Stimulated activated CD8-positive, alpha-beta memory T cell treated with anti-CD3 and anti-CD28 coated beads, Interleukin-4, amount 100 ng/mL, for 48 hours (primary cell): ENCODE results near the gene C19orf53.
A peak's percentile ranks its signal among the peaks of the same experiment; 100 is the strongest.

Experiments used
- DNase-seq: peaks from one replicate; pipeline ENCODE4 v3.0.0-alpha.2; 2020

The C19orf53 gene

DNA sequence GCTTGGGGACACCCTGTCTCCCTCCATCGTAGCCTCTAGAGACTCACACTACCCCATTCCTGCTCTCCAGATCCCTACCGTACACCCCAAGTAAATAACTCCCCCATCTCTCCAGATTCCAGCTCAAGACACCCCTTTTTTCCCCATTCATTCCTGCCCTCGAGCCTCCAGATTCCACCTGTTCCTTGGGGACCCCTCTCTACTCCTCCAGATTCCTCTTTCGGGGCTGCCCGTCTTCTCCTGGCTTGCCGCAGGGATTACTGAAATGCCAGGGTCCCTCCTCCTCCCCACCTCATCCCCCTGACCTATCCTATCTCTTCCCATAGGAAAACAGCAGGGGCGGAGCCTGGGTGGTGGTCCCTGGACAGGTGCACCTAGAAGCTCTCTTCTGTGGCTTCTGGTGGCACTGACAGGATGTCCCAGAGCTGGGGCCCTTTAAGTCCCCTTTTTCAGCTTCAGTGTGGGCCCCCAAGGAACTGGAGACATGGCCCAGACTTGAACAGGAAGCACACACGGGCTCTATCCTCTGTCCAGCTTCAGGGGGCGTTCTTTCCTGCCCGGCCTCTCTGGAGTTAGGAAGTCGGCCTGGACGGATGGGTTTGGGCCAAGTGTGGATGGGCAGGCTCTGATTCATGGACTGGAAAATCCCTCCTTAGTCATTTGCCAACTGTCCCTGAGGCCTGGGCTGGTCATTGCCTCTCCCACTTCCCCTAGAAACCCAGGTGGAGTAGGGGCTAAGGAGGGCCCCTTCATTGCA lies 22.2 kb downstream of the C19orf53 start:
- no peak for DNase-seq

DNA sequence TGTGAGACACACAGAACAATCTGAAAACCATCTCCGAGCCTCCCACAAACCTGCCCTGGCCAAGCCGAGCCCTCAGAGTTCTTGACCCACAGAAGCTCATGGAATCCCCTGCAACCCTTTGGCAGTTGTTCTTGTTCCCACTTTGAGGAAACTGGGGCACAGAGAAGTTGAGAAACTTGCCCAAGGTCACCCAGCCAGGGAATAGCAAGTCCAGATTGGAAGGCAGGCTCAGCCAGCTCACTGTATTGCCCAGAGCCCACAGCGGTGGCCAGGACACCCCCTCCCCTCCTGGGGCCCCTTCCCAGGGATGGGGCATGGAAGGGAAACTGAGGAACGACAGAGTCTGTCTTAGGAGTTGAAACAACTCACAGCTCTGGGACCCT lies 22.8 kb downstream of the C19orf53 start:
- no peak for DNase-seq

- DNase-seq = no peak
Observed at GRCh38 chr19:13797870-13798269, 23.6 kb downstream of the C19orf53 start.

DNA sequence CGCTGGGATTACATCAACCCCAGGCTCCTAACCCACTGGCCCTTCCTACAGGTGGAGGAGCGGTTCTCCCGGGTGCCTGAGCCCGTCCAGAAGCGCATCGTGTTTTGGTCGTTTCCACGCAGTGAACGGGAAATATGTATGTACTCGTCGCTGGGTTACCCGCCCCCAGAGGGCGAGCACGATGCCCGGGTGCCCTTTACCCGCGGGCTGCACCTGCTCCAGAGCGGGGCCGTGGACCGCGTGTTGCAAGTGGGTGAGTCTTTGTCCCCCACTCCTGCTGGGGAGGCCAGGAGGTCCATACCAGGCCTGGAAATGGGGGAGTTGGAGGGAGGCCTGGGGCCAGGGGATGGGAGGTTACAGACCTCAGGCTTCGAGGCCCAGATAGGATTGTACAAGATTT lies 25.4 kb downstream of the C19orf53 start:
- no peak for DNase-seq

DNA sequence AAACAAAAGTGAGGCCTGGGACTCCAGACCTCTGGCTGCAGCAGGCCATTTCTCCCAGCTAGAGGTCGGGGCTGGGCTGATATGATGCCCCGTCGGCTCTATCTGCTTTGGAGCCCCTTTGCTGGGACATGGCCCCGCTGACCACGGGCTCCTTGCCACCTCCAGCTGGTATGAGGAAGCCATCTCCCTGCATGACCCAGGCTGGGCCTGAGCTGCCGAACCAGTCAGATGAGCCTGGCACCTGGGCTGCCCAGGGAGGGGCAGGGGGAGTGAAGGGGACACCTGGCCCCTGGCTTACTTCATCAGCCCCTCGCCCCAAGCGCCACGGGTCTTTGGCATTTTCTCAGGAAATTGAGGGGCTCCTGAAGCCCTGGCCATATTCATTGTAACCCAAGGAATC lies 28.8 kb downstream of the C19orf53 start:
- DNase-seq = no peak

- DNase-seq = no peak
Observed at GRCh38 chr19:13804830-13805683, 30.8 kb downstream of the C19orf53 start.

DNA sequence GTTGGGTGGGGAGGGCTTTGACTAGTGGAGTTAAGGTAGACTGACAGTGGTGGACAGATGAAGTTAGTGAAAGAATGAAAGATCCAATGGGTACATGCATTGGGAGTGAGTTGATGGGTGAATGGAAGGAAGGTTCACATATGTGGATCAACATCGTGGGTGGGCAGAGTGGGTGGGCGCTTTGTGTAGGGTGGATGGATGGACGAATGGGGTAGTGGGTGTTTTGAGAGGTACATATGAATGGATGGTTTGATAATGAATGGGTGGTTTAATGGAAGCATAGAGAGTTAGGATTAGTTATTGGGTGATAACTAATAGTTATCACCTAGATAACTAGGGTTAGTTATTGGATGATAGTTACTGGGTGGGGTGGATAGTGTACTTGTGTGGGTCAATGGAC lies 32.5 kb downstream of the C19orf53 start:
- DNase-seq = no peak

DNA sequence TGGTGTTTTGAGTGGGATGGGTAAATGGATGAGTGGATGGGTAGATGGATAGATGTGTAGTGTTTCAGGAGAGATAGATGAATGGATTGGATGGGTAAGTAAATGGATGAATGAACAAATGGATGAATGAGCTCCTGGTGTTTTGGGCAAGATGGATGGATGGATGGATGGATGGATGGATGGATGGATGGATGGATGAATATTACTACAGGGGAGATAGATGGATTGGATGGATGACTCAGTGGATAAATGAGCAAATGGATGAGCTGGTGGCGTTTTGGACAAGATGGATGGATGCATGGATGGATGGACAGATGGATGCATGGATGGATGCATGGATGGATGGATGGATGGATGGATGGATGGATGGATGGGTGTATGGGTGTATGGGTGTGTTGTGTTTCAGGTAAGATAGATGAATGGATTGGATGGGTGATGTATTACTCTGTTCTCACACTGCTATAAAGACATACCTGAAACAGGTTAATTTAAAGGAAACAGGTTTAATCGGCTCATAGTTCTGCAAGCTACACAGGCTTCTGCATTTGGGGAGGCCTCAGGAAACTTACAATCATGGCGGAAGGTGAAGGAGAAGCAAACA lies 33.3 kb downstream of the C19orf53 start:
- DNase-seq = no peak

DNA sequence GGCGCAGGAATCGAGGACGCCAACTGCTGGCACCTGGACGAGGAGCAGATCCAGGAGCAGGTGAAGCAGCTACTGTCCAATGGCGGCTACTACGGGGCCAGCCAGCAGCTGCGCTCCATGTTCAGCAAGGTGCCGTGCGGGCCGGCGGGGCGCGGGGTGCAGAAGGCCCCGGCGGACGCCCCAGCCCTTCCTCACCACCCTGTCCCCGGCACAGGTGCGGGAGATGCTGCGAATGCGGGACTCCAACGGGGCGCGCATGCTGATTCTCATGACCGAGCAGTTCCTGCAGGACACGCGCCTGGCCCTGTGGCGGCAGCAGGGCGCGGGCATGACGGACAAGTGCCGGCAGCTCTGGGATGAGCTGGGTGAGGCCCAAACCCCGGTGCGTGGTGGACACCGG lies 34.6 kb downstream of the C19orf53 start:
- no peak for DNase-seq

DNA sequence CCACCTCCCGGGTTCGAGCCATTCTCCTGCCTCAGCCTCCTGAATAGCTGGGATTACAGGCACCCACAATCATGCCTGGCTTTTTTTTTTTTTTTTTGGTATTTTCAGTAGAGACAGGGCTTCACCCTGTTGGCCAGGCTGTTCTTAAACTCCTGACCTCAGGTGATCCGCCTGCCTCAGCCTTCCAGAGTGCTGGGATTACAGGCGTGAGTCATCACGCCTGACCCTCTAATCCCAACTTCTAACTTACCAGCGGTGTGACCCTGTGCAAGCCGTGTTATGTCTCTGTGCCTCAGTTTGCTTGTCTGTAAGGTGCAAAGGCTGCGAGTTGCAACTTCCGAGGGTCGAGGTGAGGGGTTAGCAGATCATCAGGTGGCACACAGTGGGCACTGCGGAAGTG lies 38.3 kb downstream of the C19orf53 start:
- DNase-seq = no peak

GRCh38 chr19:13813147-13813546 lies 38.9 kb downstream of the C19orf53 start:
- DNase-seq = no peak

DNA sequence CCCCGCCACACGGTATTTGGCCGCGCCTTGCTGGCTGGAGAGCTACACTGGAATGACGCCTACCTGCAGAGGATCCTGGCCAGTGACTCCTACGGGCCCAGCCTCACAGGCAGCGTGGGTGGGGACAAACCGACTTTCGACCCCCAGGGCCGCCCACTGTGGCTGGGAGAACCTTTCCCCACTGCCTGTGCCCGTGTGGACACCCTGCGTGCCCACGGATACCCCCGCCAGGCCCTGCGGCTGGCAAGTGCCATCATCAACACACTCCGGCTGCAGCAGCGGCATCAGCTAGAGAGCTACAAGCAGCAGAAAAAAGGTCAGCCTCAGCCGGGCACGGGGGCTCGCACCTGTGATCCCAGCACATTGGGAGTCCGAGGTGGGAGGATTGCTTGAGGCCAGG lies 40.3 kb downstream of the C19orf53 start:
- DNase-seq = no peak

GRCh38 chr19:13817018-13817614 lies 42.9 kb downstream of the C19orf53 start:
- peak; percentile 51 for DNase-seq

GRCh38 chr19:13817615-13818371 lies 43.5 kb downstream of the C19orf53 start:
- DNase-seq = peak; percentile 44

- no peak for DNase-seq
Observed at GRCh38 chr19:13819238-13819637, 45.0 kb downstream of the C19orf53 start.

- DNase-seq = no peak
Observed at GRCh38 chr19:13821292-13821691, 47.0 kb downstream of the C19orf53 start.

DNA sequence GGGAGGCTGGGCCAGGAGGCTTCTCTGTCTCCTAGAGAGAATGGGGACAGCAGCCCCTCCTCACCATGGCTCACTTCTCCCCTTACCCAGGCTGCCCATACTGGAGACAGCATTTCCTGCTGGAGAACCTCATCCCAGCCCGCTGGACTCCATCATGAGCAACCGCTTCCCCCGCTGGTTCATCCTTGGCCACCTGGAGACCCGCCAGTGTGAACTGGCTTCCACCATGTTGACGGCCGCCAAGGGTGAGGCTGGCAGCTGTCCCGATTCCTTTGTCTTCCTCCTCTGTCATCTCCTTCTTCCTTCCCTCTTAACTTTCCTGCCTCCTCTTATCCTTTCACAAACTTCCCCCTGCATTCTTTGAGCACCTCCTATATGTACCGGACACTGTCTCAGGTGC lies 49.0 kb downstream of the C19orf53 start:
- DNase-seq = no peak

- no peak for DNase-seq
Observed at GRCh38 chr19:13823901-13824300, 49.6 kb downstream of the C19orf53 start.

- no peak for DNase-seq
Observed at GRCh38 chr19:13824703-13825102, 50.4 kb downstream of the C19orf53 start.

GRCh38 chr19:13825489-13826441 lies 51.5 kb downstream of the C19orf53 start:
- peak; percentile 53 for DNase-seq

DNA sequence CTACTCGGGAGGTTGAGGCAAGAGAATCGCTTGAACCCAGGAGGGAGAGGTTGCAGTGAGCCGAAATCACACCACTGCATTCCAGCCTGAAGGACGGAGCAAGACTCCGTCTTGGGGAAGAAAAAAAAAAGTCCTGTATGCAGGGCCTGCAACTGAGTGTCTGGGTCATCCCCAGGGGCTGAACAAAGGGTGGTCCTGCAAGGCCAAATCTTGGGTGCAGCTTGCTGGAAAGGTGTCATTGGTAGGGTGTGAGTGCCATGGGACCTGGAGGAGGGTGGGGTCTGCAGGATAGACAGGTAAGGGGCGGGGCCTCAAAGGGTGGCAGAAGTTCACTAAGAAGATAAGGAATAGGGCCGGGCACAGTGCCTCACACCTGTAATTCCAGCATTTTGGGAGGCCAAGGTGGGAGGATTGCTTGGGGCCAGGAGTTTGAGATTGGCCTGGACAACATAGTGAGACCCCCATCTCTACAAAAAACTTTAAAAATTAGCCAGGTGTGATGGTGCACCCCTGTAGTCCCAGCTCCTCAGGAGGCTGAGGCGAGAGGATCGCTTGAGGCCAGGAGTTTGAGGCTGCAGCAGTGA lies 52.5 kb downstream of the C19orf53 start:
- DNase-seq = no peak
